KOPT-K1 (cell line): ENCODE measurements around the gene MAN1C1.

ENCODE experiments used
- H3K27ac ChIP-seq: fragments of 200-600 bp; sonication (generic); 2 replicates; pipeline ENCODE4 v1.5.1; 2016; ENCODE audit warnings: antibody characterized with exemption, mild to moderate bottlenecking, low read depth, low read length; ENCODE audit not compliant: poor library complexity, severe bottlenecking
- H3K36me3 ChIP-seq: fragments of 200-600 bp; sonication (generic); 2 replicates; pipeline ENCODE4 v1.5.1; 2017; ENCODE audit warnings: antibody characterized with exemption, mild to moderate bottlenecking, low read length, moderate library complexity; ENCODE audit not compliant: insufficient read depth
- H3K9me3 ChIP-seq: fragments of 200-600 bp; sonication (generic); 2 replicates; pipeline ENCODE4 v1.5.1; 2017; ENCODE audit warnings: antibody characterized with exemption, low read length, mild to moderate bottlenecking; ENCODE audit not compliant: insufficient read depth, poor library complexity, severe bottlenecking

The MAN1C1 gene

DNA sequence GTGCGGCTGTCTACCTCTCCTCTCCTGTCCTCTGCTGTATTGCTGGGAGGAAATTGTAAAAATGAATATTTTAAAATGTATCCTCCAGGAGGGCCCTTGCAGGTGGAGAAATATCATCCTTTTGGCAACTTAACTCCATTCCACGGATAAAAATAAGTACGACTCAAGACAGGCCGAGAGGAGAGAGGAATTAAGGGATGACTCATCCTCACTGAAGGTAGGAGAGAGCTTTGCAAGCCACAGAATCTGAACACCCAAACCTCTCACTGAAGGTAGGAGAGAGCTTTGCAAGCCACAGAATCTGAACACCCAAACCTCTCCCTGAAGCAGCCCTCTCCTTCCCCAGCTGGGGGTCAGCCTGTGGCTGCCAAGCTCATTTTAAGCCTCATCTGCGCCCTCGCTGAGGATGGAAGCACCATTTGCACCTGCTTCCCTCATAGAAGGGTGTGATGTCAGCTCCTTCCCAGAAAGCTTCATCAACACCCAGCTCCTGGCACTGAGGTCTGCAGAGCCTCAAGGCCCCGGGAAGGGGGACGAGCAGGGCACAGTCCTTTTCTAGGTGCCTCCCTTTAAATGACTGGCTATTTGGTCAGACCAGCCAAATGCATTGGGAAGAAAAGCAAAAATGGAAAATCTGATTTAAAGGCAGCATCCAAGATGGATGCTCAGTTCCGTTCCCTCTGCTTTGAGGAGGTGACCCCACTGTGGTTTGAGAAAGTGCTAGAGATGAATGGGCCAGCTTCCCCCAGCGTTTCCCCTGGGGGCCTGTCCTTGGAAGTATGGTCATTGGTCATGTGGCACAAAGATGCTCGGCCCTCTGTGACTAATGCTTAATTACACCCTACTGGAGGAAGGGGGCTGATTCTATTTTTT is 170.5 kb downstream of the MAN1C1 start:
- Histone ChIP-seq H3K36me3 (no peaks in the 10 kb centered on the region), H3K9me3 (no peaks in the 10 kb centered on the region), H3K27ac (no peak overlapping the region)

DNA sequence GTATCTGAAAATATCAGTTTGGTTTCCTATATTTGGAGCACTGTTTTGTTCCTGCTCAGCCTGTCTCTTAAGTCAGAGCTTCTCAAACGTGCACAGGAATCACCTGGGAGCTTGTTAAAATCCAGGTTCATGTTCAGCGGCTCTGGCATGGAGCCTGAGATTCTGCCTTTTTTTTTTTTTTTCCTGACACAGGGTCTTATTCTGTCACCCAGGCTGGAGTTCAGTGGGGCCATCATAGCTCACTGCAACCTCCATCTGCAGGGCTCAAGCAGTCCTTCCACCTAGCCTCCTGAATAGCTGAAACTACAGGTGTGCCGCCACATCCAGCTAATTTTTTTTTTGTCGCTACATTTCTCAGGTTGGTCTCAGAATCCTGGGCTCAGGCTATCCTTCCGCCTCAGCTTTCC is 171.2 kb downstream of the MAN1C1 start:
- no peaks in the 10 kb centered on the region for H3K36me3 ChIP-seq
- no peaks in the 10 kb centered on the region for H3K9me3 ChIP-seq
- no peak overlapping the region for H3K27ac ChIP-seq

DNA sequence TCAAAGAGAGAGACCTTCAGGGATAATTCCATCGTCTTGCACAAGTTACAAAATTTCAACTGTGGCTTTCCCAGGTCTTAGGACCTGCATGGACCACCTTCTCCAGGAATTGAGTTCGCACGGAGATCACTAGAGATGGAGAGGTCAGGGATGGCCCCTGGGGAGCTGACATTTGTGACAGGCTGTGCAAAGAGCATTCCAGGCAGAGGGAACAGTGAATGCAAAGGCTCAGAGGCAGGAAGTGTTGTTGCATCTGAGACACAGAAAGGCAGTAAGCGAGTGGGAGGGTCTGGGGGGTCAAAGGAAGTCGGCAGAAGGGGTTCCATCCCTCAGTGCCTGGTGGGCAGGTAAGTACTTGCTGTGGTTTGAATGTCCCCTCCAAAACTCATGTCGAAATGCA is 173.9 kb downstream of the MAN1C1 start:
- H3K27ac ChIP-seq = no peak overlapping the region
- no peaks in the 10 kb centered on the region for H3K36me3 ChIP-seq
- no peaks in the 10 kb centered on the region for H3K9me3 ChIP-seq

DNA sequence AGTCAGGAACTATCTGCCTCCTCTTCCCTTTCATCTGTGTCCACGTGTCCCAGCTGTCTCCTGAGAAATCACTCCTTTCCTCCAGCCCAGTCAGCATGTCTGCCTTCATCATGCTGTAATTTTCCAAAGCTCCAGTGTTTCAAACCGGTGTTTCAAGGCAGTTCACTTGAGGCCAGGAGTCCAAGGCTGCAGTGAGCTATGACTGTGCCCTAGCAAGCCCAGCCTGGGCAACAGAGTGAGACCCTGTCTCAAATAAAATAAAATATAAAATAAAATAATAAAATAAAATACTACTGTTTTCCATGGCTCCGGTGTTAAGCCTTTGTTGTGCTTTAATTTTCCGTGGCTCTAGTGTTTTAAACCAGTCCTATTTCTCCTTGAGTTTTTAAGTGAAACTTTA is 175.5 kb downstream of the MAN1C1 start:
- Histone ChIP-seq H3K27ac (no peak overlapping the region), H3K36me3 (no peaks in the 10 kb centered on the region), H3K9me3 (no peaks in the 10 kb centered on the region)

DNA sequence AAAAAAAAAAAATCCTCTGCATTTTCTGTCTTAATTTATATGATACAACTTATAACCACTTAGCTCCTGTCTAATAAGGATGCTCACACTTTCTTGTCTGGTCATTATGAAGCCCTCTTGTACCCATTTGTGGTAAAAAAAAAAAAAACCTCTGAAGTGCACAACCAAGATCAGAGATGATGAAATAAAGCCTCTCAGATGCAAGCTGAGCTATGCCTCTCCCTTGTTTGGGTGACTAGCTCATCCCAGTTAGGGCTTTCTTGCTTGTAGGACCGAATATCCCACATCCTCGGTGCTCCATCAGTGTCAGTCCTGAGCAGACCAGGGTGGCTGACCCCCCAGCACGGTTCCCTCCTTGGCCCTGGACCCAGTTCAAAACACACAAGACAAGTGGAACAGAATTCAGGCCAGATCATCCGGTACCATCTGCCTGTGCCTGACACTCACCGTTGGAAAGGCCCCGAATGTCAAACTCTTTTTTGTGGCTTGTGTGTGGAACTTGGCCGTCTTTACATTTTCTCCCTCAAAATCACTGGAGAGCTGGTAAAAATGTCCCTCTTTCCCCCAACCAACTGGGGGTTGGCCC is 177.1 kb downstream of the MAN1C1 start:
- no peak overlapping the region for H3K27ac ChIP-seq
- H3K9me3 ChIP-seq = no peaks in the 10 kb centered on the region
- no peaks in the 10 kb centered on the region for H3K36me3 ChIP-seq

DNA sequence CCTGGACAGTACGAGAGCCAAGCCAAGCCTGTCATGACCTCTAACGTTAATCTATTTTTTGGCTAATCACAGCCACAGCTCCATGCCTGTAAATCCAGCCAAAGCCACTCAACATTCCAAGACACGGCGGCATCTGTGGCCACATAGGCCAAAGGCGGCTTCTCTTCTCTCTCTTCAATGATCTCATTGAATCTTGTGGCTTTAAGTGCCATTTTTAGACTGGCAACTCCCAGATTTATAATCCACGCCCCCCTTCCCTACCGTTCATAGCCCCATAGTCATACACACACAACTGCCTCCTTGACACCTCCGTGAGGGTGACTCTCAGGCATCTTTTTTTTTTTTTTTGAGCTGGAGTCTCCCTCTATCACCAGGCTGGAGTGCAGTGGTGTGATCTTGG is 177.7 kb downstream of the MAN1C1 start:
- Histone ChIP-seq H3K27ac (no peak overlapping the region), H3K36me3 (no peaks in the 10 kb centered on the region), H3K9me3 (no peaks in the 10 kb centered on the region)

DNA sequence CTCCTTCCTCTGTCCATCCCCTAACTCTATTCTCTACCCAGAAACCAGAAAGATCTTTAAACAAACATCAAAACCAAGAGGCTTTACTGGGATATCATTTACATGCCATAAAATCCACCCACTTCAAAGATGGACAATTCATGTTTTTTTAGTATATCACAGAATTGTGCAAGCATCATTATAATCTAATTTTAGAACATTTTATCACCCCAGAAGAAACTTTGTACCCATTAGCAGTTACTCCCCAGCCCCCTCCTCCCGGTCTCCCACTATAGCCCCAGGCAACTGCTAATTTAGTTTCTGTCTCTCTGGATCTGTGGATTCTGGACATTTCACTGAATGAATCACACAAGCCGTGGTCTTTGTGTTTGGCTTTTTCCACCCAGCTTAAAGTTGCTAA is 178.6 kb downstream of the MAN1C1 start:
- no peaks in the 10 kb centered on the region for H3K36me3 ChIP-seq
- no peaks in the 10 kb centered on the region for H3K9me3 ChIP-seq
- H3K27ac ChIP-seq = no peak overlapping the region

DNA sequence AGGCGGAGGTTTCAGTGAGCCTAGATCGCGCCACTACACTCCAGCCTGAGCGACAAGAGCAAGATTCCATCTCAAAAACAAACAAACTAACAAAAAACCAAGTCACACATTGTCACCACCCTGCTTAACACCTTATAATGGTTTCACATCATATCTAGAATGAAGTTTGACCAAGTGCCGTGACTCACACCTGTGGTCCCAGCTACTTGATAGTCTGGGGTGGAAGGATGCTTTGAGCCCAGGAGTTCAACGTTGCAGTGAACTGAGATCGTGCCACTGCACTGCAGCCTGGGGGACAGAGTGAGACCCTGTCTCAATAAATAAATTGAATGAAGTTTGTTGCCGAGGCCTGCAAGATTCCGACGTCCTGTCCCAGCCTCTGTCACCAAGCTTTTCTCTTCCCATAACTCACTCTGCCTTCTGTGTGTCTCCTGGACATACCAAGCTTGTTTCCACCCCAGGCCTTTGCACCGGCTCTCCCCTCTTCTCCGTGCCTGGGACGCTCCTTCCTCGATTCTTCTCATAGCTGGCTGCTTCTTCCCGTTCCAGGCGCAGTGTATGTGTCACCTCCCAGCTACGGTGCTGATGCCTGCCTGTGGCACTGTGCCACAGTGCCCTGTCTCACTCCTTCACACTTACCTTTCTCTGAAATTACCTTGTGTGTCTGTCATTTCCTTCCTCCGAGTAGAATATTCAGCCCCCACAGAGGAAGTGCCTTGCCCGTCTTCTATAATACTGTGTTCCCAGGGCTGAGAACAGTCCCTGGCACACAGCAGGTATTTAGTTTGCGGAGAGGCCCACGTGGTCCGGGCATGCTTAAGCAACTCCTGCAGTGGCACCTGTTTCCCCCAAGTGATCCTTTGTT is 179.6 kb downstream of the MAN1C1 start:
- no peak overlapping the region for H3K27ac ChIP-seq
- no peaks in the 10 kb centered on the region for H3K36me3 ChIP-seq
- H3K9me3 ChIP-seq = no peaks in the 10 kb centered on the region

DNA sequence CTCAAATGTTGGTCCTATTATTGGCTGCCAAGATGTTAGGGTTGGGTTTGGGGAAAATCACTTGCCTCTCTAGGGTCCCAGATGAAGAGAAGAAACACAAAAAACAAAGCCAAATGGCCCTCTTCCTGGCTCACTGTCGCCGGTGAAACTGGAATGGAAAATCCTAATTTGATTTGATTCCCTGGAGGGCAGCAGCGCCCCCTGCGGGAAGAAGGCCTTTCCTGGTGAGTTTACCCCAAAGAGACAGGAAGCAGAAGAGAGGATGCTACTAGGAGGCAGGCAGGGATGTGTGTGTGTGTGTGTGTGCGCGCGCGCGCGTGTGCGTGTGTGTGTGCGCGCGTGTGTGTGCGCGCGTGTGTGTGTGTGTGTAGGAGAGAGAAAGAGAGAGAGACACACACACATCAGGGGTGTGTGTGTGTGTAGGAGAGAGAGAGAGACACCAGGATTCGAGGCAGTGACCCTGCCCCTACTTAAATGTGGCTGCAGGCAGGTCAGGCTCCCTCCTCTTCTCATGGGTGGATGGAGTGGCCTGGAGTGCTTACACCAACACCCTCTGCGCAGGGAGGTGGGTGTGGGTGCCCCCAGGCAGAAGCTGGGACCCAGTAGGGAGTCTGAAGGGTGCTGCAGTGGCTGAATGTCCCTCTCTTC is 180.3 kb downstream of the MAN1C1 start:
- no peak overlapping the region for H3K27ac ChIP-seq
- H3K36me3 ChIP-seq = no peaks in the 10 kb centered on the region

DNA sequence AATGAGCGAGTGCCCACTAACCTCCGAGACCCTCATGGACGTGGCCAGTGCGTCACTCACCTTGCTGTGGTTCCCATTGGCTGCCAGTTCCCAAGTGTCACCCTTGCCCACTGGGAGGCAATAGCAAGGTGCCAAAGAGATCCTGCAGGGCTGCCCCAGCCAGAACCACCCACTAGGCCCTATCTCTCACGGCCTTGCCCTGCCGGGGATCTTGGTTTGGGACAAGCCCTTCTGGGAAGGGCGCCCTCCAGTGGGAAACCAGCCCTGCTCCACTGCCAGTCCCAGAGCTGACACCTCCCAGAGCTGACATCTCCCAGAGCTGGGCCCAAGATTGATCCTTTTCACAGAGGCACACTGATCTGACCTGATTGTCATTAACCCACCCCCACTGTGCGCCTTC is 181.3 kb downstream of the MAN1C1 start:
- no peaks in the 10 kb centered on the region for H3K36me3 ChIP-seq
- no peak overlapping the region for H3K27ac ChIP-seq
- no peaks in the 10 kb centered on the region for H3K9me3 ChIP-seq

More for the DNA sequence above, 180.3 kb downstream of the MAN1C1 start:
- no peaks in the 10 kb centered on the region for H3K9me3 ChIP-seq

DNA sequence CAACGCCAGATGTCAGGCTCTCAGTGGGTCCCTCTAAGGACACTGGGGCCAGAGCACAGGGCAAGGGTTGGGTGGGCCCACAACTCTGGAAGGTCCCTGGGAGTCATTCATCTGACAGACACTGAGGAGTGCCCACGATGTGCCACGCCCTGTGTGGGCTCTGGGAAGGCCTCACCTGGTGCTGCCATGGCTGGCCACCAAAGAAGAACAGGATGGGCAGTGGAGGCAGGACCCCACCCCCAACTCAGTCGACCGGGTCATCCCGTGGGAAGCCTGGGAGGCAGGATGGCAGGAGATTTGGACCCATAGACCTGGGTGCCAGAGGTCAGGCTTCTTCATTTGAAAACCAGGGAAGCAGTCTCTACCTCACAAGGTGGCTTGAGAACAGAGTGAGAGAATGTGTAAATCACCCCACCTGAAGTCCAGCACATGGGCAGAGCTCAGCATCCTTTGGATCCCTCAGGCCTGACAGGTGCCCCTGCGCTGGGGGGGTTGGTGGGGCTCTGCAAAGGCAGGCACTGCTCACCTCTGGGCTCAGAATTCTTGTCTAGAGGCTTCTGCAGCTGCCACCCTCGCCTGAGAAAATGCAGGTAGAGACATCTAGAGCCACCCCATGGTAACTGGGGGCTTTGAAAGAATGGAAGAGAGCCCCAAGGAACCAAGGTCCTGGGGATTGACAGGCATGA is 182.2 kb downstream of the MAN1C1 start:
- Histone ChIP-seq H3K36me3 (no peaks in the 10 kb centered on the region), H3K9me3 (no peaks in the 10 kb centered on the region), H3K27ac (no peak overlapping the region)

DNA sequence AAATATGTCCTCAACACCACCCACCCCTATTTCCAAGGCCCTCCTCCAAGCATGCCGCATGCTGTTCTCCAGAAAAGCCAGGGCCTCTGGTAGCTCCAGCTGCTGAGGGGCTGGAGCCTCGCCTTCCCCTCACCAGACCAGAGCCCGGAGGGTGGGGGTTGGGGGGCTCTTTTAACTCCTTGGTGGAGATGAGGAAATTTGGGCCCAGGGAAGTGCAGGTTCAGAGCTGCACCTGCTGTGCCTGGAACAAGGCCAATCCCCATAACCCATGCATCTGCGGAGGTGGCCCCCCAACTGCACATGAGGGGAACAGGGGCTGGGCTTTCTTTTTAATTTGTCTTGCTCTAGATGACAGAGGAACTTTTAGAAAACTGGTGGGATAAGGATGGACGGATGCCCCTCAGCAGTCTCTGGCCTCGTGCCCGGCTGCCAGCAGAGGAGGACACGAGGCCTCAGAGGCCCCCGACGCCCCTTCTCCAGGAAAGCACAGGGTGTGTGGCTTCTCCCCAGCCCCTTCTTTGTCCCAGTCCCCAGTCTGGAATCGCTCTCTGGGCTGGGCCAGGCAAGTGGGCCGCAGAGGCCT is 182.9 kb downstream of the MAN1C1 start:
- no peaks in the 10 kb centered on the region for H3K36me3 ChIP-seq
- H3K9me3 ChIP-seq = no peaks in the 10 kb centered on the region
- no peak overlapping the region for H3K27ac ChIP-seq

DNA sequence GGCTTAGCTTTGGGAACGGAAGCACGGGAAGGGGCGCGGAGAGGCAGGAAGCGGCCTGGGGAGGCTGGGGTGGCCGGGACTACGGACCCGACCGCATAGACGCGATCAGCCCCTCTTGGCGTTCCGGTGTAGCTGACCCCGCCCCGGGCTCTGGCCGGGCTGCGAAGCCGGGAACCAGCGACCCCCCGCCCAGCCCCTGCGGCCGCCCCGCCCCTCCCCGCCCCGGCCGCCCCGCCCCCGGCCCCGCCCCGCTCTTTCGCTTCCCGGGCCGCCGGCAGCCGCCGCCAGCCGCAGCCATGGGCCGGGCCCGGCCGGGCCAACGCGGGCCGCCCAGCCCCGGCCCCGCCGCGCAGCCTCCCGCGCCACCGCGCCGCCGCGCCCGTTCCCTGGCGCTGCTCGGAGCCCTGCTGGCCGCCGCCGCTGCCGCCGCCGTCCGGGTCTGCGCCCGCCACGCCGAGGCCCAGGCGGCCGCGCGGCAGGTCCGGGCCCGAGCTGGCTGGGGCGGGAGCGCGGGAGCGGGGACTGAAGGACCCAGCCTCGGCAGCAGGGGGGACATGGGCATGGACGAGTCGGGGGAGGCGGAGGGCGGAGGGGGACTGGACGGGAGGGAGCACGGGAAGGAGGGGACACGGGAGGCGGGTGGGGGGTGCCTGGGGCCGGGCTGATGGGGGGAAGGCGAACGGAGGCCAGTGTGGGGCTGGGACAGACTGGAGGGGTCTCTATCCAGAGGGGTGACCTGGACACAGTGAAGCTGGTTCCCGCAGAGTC is 183.5 kb downstream of the MAN1C1 start, which contains the start of gene SELENON:
Gene SELENON (plus strand): TSS at position 259 of the 768 bp plus-strand sequence. CDS start 38 bp downstream, at position 297.
- Histone ChIP-seq H3K27ac (no peak within 1 kb of the TSS), H3K9me3 (no peaks in the 10 kb centered on the region), H3K36me3 (no peaks in the 10 kb centered on the region)
